ENCODE measurements around the gene RALA.
A peak's percentile ranks its signal among the peaks of the same experiment; 100 is the strongest.
"Not testable (repeated sequence)": the region's sequence is repeated elsewhere in the genome, so short reads cannot be mapped to it uniquely, and the experiment has no call there.

Gene RALA

GRCh38 chr7:39733881-39734632, 110.7 kb downstream of the RALA start:
- peak; percentile 36 to 45 for DNase-seq

GRCh38 chr7:39734633-39735004, 111.2 kb downstream of the RALA start:
- no peak for DNase-seq

- no peak for DNase-seq
Observed at GRCh38 chr7:39735903-39736302, 112.5 kb downstream of the RALA start.

- peak; percentile 65 to 68 for DNase-seq
Observed at GRCh38 chr7:39741942-39742623, 118.7 kb downstream of the RALA start.

- no peak for DNase-seq
Observed at GRCh38 chr7:39744620-39745019, 121.2 kb downstream of the RALA start.

- DNase-seq: no peak
Observed at GRCh38 chr7:39745320-39745719, 121.9 kb downstream of the RALA start.

GRCh38 chr7:39746103-39746819, 122.9 kb downstream of the RALA start:
- peak; percentile 47 to 63 for DNase-seq

GRCh38 chr7:39749177-39749576, 125.8 kb downstream of the RALA start:
- DNase-seq: no peak

GRCh38 chr7:39749717-39750116, 126.3 kb downstream of the RALA start:
- no peak for DNase-seq

GRCh38 chr7:39750253-39751077, 127.1 kb downstream of the RALA start:
- no peak for DNase-seq

- DNase-seq: not testable (repeated sequence)
Observed at GRCh38 chr7:39753237-39753636, 129.9 kb downstream of the RALA start.

GRCh38 chr7:39753823-39754325, 130.5 kb downstream of the RALA start:
- DNase-seq: no peak

- no peak for DNase-seq
Observed at GRCh38 chr7:39754326-39755120, 131.2 kb downstream of the RALA start.

GRCh38 chr7:39757604-39758003, 134.2 kb downstream of the RALA start:
- DNase-seq: no peak

All from CD4-positive, alpha-beta T cell treated with Interleukin-4 for 1 hour (primary cell).